GM12873 (cell line): ENCODE data around the gene SLC12A7.

Experiments used
- TF ChIP-seq, protein P1 (sequence below): IDR thresholded peaks from 2 replicates; pipeline ENCODE4 v1.5.1; 2012; ENCODE audit warnings: low read depth, mild to moderate bottlenecking, moderate library complexity, low read length, control low read depth; ENCODE audit not compliant: insufficient read depth; ENCODE audit errors: missing control alignments

The SLC12A7 gene

DNA sequence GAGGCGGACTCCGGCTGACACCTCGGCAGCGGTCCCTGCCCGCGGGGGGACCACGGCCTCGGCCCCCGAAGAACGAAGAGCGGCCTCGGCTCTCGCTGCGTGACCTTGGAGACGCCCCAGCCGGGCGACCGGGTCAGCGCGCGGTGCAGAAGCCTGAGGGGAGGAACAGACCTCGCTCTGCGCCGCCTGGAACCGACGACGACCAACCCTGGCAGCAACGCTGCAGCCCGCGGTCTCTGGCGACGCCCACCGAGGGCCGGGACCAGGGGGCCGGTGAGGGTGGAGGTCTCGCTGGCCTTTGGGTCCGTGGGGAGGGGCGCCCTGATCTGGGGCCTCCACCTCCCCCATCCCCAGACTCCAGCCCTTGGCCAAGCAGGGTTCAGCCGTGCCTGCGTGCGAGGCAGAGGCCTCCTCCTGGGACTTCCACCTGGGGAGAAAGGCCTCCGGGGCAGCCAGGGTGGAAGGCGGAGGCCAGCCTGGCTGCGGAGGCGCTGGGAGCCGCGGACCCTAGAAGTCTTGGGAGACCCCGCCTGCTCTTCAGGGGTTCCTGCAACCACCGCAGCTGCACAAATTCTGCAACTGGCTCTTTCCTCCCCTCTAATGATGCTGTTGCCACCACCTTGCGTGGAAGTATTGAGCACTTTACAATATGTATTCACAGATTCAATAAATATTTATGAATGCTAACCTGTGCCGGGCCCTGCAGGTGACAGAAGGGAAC is 44.3 kb upstream of the SLC12A7 start:
- TF ChIP-seq, protein P1, sequence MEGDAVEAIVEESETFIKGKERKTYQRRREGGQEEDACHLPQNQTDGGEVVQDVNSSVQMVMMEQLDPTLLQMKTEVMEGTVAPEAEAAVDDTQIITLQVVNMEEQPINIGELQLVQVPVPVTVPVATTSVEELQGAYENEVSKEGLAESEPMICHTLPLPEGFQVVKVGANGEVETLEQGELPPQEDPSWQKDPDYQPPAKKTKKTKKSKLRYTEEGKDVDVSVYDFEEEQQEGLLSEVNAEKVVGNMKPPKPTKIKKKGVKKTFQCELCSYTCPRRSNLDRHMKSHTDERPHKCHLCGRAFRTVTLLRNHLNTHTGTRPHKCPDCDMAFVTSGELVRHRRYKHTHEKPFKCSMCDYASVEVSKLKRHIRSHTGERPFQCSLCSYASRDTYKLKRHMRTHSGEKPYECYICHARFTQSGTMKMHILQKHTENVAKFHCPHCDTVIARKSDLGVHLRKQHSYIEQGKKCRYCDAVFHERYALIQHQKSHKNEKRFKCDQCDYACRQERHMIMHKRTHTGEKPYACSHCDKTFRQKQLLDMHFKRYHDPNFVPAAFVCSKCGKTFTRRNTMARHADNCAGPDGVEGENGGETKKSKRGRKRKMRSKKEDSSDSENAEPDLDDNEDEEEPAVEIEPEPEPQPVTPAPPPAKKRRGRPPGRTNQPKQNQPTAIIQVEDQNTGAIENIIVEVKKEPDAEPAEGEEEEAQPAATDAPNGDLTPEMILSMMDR, result no peak

DNA sequence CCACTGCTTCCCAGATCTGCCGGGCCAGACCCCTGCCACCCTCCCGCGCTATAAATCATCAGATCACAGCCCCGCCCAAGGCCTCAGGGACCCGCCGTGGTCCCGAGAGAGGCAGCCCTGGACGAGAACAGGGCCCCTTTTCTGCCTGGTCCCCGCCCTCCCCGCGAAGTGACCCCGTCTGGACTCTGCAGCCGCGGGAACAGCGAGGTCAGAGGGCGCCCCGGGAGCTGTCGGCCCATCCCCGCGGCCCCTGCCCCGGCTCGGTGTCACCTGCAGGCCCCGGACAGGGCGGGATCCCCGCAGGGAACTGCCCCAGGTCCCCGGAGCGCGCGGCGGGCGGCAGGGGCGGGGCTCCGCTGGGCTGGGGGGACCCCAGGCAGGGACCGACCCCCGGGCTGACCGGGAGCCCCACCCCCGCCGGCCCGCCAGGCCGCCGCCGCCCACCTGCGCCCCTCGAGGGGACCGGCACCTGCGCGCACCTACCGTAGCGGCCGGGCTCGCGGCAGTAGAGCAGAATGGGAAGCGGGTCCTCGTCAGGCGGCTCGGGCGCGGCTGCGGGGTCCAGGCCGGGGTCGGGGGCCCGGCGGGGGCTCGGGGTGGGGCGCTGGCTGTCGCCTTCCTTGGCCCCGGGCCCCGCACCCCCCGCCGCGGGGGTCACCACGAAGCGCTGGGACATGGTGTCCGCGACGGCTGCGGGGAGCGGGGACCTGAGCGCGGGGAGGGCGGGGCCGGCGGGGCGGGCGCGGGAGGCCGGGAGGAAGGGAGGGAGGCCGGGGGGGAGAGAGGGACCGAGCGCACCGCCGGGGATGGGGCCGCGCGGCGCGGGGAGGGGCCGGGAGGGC is 43.5 kb upstream of the SLC12A7 start:
- TF ChIP-seq, protein P1, result no peak

DNA sequence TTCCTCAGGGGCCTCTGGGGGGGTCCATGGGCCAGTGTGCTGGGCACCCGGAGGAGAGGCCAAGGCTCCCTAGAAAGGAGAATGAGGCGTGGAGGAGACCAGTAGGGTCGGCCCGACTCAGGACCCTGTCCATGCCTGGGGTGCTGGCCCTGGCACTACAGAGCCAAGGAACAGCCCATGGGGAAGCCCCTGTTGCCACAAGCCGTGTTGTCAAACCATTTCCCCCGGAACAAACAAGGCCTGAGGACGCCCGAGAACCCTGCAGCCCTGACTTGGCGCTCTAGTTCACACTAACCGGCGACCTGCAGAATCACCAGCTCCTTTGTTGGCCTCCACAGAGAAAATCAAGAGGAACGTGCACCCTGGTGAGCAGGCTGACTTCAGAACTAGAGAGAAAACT is 41.6 kb upstream of the SLC12A7 start:
- TF ChIP-seq, protein P1, result no peak

DNA sequence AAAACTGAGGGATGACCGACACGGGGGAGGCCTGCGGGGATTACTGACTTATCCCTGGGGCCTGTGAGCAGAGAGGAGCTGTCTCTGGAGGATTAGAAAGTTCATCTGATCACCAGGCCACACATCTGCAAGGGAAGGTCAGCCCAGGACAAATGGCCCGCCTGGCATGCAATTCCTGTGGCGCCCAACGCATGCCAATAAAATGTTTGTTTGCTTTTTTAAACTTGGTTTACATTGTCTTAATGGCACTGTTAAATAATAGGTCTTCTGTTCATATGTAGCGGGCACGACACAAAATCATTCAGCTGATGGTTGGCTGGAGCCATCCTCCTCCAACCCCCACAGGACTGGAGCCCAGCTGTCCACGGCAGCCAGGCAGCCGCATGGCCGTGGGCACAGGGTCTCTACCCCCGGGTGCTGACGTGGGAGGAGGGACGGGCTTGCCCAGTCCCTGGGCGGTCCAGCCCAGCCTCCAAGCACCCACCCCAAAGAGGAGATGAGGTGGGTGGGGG is 41.0 kb upstream of the SLC12A7 start:
- TF ChIP-seq, protein P1, result no peak

DNA sequence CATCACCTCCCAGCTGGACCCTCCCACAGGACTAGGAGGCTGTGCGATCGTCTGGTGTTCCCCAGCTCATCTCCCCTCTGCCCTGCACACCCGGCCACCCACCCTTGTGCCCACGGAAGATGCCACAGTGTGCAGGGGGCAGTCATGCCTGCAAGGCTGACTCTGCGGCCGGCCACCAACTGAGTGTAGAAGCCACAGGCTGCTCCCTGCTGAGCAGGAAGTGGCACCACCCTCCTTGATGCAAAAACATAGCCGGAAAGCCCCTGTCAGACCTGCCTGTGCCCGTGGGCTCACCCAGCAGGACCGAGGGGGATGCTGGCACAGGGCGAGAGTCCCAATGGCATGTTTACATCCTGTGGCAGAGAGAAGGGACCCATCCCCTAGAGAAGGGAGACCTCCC is 40.3 kb upstream of the SLC12A7 start:
- TF ChIP-seq, protein P1, result no peak

DNA sequence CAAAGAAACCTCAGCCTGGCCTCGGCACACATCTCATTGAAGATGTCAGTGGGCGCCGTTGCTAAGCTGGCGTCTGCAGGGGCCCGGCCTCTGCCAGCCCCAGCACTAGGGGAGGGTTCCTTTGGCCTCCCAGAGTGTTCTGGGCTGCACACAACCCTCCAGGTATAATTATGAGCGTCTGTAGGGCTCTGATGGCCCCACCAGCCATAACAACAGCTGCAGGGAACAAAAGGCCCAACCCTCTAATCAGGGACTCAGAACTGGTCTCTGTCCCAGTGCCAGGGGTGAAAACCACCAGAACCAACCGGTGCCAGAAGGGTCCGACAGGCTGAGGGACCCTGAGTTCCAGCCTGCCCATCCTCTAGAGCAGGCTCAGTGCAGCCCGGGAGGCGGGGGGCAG is 39.5 kb upstream of the SLC12A7 start:
- TF ChIP-seq, protein P1, result no peak

DNA sequence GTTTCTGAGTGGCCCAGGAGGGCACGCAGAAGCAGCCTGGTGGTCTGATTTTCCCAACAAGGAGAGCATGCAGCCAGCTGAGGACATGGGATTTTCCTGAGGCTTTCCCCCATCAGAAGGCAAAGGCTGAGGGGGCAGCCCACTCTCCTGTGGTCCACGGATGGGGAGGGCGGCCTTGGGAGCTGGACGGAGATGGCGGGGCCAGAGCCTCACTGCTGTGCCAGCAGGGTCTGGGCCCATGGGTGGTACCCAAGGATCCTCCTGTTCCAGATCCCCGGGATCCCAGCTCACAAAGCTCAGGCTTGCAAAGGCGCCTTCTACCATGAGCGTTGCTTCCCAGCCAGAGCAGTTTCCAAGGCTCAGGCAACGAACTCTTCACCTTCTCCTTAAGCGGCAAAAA is 39.0 kb upstream of the SLC12A7 start:
- TF ChIP-seq, protein P1, result no peak
